H9 (cell line): ENCODE results near the gene RAP1GAP2. TPM values are rescaled to one million over a fixed set of nuclear protein-coding genes. Genes with fewer than 3 reads are reported as not detected.

Source experiments
- DNase-seq: peaks from one replicate; pipeline ENCODE4 v3.0.0-alpha.2; 2017
- H2AFZ ChIP-seq: one replicate; pipeline ENCODE4 v1.6.1; 2013; ENCODE audit warnings: mild to moderate bottlenecking, low read length, control low read depth, moderate library complexity
- H2AK5ac ChIP-seq: 2 replicates; pipeline ENCODE4 v1.6.1; 2013; ENCODE audit warnings: low read length, control low read depth, mixed read lengths; ENCODE audit not compliant: insufficient read length
- H2BK120ac ChIP-seq: one replicate; pipeline ENCODE4 v1.6.1; 2013; ENCODE audit warnings: low read depth, mild to moderate bottlenecking, low read length, control low read depth, inconsistent platforms; ENCODE audit not compliant: poor library complexity, severe bottlenecking
- H2BK12ac ChIP-seq: 2 replicates; pipeline ENCODE4 v1.6.1; 2013; ENCODE audit warnings: low read length, control low read depth, mixed read lengths, low read depth; ENCODE audit not compliant: insufficient read length
- H2BK15ac ChIP-seq: 2 replicates; pipeline ENCODE4 v1.6.1; 2013; ENCODE audit warnings: low read depth, low read length, control low read depth
- H2BK20ac ChIP-seq: one replicate; pipeline ENCODE4 v1.6.1; 2013; ENCODE audit warnings: low read depth, mild to moderate bottlenecking, low read length, control low read depth, inconsistent platforms; ENCODE audit not compliant: poor library complexity, severe bottlenecking
- H2BK5ac ChIP-seq: 2 replicates; pipeline ENCODE4 v1.6.1; 2013; ENCODE audit warnings: low read length, control low read depth, mixed read lengths; ENCODE audit not compliant: insufficient read length
- H3K14ac ChIP-seq: 2 replicates; pipeline ENCODE4 v1.6.1; 2013; ENCODE audit warnings: low read length, control low read depth; ENCODE audit not compliant: insufficient read depth
- H3K18ac ChIP-seq: 2 replicates; pipeline ENCODE4 v1.6.1; 2013; ENCODE audit warnings: low read depth, mild to moderate bottlenecking, mixed read lengths, low read length, control low read depth; ENCODE audit not compliant: insufficient read length
- H3K23ac ChIP-seq: 2 replicates; pipeline ENCODE4 v1.6.1; 2013; ENCODE audit warnings: low read length, control low read depth, mixed read lengths, low read depth; ENCODE audit not compliant: insufficient read length
- H3K23me2 ChIP-seq: 2 replicates; pipeline ENCODE4 v1.6.1; 2013; ENCODE audit warnings: low read depth, mild to moderate bottlenecking, mixed read lengths, low read length, control low read depth; ENCODE audit not compliant: insufficient read length, poor library complexity, severe bottlenecking
- H3K27ac ChIP-seq: 2 replicates; pipeline ENCODE4 v1.5.1; 2013; ENCODE audit warnings: low read length, control low read depth, mixed read lengths, low read depth; ENCODE audit not compliant: insufficient read length
- H3K27me3 ChIP-seq: 2 replicates; pipeline ENCODE4 v1.6.1; 2013; ENCODE audit warnings: low read length, control low read depth, inconsistent platforms; ENCODE audit not compliant: insufficient read depth
- H3K4ac ChIP-seq: 2 replicates; pipeline ENCODE4 v1.6.1; 2013; ENCODE audit warnings: low read depth, mild to moderate bottlenecking, control low read depth, inconsistent platforms, low read length, moderate library complexity
- H3K4me1 ChIP-seq: 2 replicates; pipeline ENCODE4 v1.6.1; 2013; ENCODE audit warnings: low read length, control low read depth, inconsistent platforms; ENCODE audit not compliant: insufficient read depth
- H3K4me2 ChIP-seq: 2 replicates; pipeline ENCODE4 v1.6.1; 2013; ENCODE audit warnings: low read length, control low read depth, mixed read lengths; ENCODE audit not compliant: insufficient read length, insufficient read depth
- H3K56ac ChIP-seq: 2 replicates; pipeline ENCODE4 v1.6.1; 2013; ENCODE audit warnings: low read depth, mild to moderate bottlenecking, mixed read lengths, low read length, control low read depth; ENCODE audit not compliant: insufficient read length
- H3K79me1 ChIP-seq: 2 replicates; pipeline ENCODE4 v1.6.1; 2013; ENCODE audit warnings: low read depth, mild to moderate bottlenecking, moderate library complexity, low read length, control low read depth, inconsistent platforms; ENCODE audit not compliant: insufficient read depth, poor library complexity, severe bottlenecking
- H3K79me2 ChIP-seq: 2 replicates; pipeline ENCODE4 v1.6.1; 2013; ENCODE audit warnings: low read length, control low read depth, inconsistent platforms; ENCODE audit not compliant: insufficient read depth
- H3K9ac ChIP-seq: 2 replicates; pipeline ENCODE4 v1.6.1; 2013; ENCODE audit warnings: low read length, control low read depth, mixed read lengths; ENCODE audit not compliant: insufficient read length; ENCODE audit errors: extremely low read depth
- H3K9me3 ChIP-seq: one replicate; pipeline ENCODE4 v1.6.1; 2013; ENCODE audit warnings: low read depth, low read length, inconsistent platforms; ENCODE audit not compliant: control insufficient read depth
- H3T11ph ChIP-seq: one replicate; pipeline ENCODE4 v1.6.1; 2013; ENCODE audit warnings: mild to moderate bottlenecking, low read length, control low read depth, inconsistent platforms
- H4K20me1 ChIP-seq: one replicate; pipeline ENCODE4 v1.6.1; 2013; ENCODE audit not compliant: control insufficient read depth, insufficient read length, insufficient read depth
- H4K5ac ChIP-seq: 2 replicates; pipeline ENCODE4 v1.6.1; 2013; ENCODE audit warnings: low read depth, mild to moderate bottlenecking, mixed read lengths, low read length, control low read depth; ENCODE audit not compliant: insufficient read length
- H4K8ac ChIP-seq: replicated peaks from 2 replicates; pipeline ENCODE4 v1.6.1; 2013; ENCODE audit warnings: low read length, control low read depth, mixed read lengths, low read depth; ENCODE audit not compliant: insufficient read length
- H4K91ac ChIP-seq: 2 replicates; pipeline ENCODE4 v1.6.1; 2013; ENCODE audit warnings: low read depth, mild to moderate bottlenecking, moderate library complexity, mixed read lengths, low read length, control low read depth; ENCODE audit not compliant: insufficient read length
- H3K27ac Mint-ChIP-seq, 3 experiments: 2 replicates in 2 of 3; 3 replicates in 1 of 3; pipeline ENCODE4 v1.8.0; 2020 to 2021; ENCODE audit warnings: mixed read lengths in 3 of 3, mild to moderate bottlenecking in 1 of 3, moderate library complexity in 1 of 3
- H3K27me3 Mint-ChIP-seq: 2 replicates; pipeline ENCODE4 v1.8.0; 2021; ENCODE audit warnings: low read depth, mild to moderate bottlenecking, moderate library complexity, mixed read lengths
- H3K36me3 Mint-ChIP-seq, 3 experiments: 2 replicates in 2 of 3; 3 replicates in 1 of 3; pipeline ENCODE4 v1.8.0; 2020 to 2021; ENCODE audit warnings: low read depth in 3 of 3, mixed read lengths in 3 of 3; ENCODE audit not compliant: insufficient read depth in 1 of 3
- H3K4me1 Mint-ChIP-seq, 2 experiments: 2 replicates each; pipeline ENCODE4 v1.8.0; 2020; ENCODE audit warnings: mixed read lengths in 2 of 2
- H3K4me3 Mint-ChIP-seq, 2 experiments: 2 replicates in 1 of 2; 3 replicates in 1 of 2; pipeline ENCODE4 v1.8.0; 2020 to 2021; ENCODE audit warnings: mild to moderate bottlenecking in 2 of 2, mixed read lengths in 2 of 2, moderate library complexity in 1 of 2
- H3K9me3 Mint-ChIP-seq, 2 experiments: 2 replicates in 1 of 2; 3 replicates in 1 of 2; pipeline ENCODE4 v1.8.0; 2020; ENCODE audit warnings: mild to moderate bottlenecking in 2 of 2, mixed read lengths in 2 of 2, moderate library complexity in 1 of 2
- WGBS: extraction: QIAGEN DNeasy Blood & Tissue Kit; methylation state at CpG from one replicate; pipeline ENCODE4 v1.1.7; 2013; ENCODE audit warnings: missing lambda C conversion rate, low lambda C conversion rate, mixed read lengths; ENCODE audit not compliant: insufficient read length; ENCODE audit errors: extremely low coverage; 5-methylcytosine and 5-hydroxymethylcytosine counted together
- total RNA-seq: library from RNA; stranded (reverse); gene quantifications from 2 replicates; pipeline ENCODE4 v1.2.1, GENCODE V29; 2021
- TF ChIP-seq, protein P1 (sequence below): fragments of 200-600 bp; sonication (generic); conservative IDR thresholded peaks from 3 replicates; pipeline ENCODE4 v1.8.0; 2021; ENCODE audit warnings: antibody characterized with exemption, mild to moderate bottlenecking

Gene RAP1GAP2
- total RNA-seq, 1 experiment from 2014 or later = 33.8 TPM

DNA sequence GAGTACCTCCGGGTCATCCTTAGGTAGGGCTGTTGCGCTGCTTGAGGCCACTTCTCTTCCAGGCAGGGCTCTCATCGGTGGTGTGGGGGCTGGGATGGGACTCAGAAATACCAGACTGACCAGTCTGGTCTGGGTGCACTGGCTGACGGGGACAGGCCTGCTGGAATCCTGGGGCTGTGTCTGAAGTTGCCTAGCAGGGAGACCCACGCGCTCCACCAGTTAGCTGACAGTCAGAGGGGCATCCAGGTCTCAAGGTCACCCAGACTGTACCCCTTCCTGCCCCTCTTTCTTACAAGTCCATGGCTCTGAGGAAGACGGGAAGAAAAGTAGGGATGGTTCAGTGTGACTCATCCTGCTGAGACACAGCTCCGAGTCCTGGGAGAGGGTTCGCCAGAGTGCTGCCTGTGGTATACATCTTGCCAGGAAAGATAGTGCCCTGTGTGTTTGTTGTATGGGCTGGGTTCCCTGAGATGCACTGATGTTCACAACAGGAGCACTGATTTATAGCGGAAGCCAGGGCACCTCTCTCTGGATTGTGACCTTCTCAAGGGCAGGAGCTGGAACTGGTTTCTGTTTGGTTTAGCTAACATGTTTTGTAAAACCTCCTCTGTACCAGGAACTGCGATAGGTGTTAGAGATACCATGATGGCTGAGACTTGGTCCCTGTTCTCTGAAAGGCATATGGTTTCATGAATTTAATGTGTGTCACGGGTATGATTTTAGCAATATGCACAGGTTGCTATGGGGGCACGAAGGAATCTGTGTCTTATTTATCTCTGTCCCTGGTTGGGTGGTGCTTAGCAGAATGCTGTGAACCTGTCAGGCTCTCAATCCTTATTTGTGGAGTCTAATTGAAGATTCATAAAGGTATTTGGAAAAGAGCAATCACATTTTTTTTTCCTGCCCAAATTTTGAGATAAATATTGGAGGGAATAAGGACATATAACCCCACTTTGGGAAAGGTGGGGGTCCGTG lies 169.7 kb downstream of the RAP1GAP2 start:
- peak; percentile 26 for DNase-seq
- H4K8ac ChIP-seq = no peak overlapping the region
- TF ChIP-seq, protein P1, sequence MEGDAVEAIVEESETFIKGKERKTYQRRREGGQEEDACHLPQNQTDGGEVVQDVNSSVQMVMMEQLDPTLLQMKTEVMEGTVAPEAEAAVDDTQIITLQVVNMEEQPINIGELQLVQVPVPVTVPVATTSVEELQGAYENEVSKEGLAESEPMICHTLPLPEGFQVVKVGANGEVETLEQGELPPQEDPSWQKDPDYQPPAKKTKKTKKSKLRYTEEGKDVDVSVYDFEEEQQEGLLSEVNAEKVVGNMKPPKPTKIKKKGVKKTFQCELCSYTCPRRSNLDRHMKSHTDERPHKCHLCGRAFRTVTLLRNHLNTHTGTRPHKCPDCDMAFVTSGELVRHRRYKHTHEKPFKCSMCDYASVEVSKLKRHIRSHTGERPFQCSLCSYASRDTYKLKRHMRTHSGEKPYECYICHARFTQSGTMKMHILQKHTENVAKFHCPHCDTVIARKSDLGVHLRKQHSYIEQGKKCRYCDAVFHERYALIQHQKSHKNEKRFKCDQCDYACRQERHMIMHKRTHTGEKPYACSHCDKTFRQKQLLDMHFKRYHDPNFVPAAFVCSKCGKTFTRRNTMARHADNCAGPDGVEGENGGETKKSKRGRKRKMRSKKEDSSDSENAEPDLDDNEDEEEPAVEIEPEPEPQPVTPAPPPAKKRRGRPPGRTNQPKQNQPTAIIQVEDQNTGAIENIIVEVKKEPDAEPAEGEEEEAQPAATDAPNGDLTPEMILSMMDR = no peak
- H2BK15ac ChIP-seq = no peak overlapping the region
- WGBS = no CpG with 5 or more reads among the region's 14 CpGs
- no peak overlapping the region for H3K18ac ChIP-seq
- H3K23me2 ChIP-seq = no peaks in the 10 kb centered on the region
- Mint-ChIP-seq H3K4me1 (peaks cover 0 to 14% of the 10 kb centered on the region in 2 experiments; a peak in 3 of 4 replicates), H3K27me3 (no peaks in the 10 kb centered on the region), H3K27ac (peak overlapping the region in 1 of 3 experiments; percentile 77; a peak in 1 of 7 replicates), H3K36me3 (peaks cover 0 to 26% (median 10%) of the 10 kb centered on the region in 3 experiments; a peak in 4 of 7 replicates), H3K9me3 (no peaks in the 10 kb centered on the region; a peak in 1 of 5 replicates), H3K4me3 (no peak overlapping the region)
- no peaks in the 10 kb centered on the region for H3K79me1 ChIP-seq
- H2BK20ac ChIP-seq = no peak overlapping the region
- H2BK120ac ChIP-seq = no peak overlapping the region
- no peak overlapping the region for H3T11ph ChIP-seq
- no peak overlapping the region for H2AFZ ChIP-seq
- no peaks in the 10 kb centered on the region for H3K9me3 ChIP-seq
- H3K27ac ChIP-seq = no peak overlapping the region
- no peak overlapping the region for H2BK12ac ChIP-seq
- no peaks in the 10 kb centered on the region for H3K4me1 ChIP-seq
- H3K4me2 ChIP-seq = no peak overlapping the region
- H3K27me3 ChIP-seq = no peaks in the 10 kb centered on the region
- H2AK5ac ChIP-seq = no peak overlapping the region
- no peaks in the 10 kb centered on the region for H4K20me1 ChIP-seq
- H2BK5ac ChIP-seq = no peak overlapping the region
- H3K4ac ChIP-seq = no peak overlapping the region
- H3K9ac ChIP-seq = no peak overlapping the region
- H4K91ac ChIP-seq = no peak overlapping the region
- H3K23ac ChIP-seq = no peak overlapping the region
- H3K14ac ChIP-seq = no peak overlapping the region
- H3K56ac ChIP-seq = no peak overlapping the region
- H4K5ac ChIP-seq = no peak overlapping the region
- no peaks in the 10 kb centered on the region for H3K79me2 ChIP-seq
